NT2/D1 (cell line): Measurements from ENCODE around the gene PDCD7.
"Not testable (repeated sequence)": the region's sequence is repeated elsewhere in the genome, so short reads cannot be mapped to it uniquely, and the experiment has no call there.

Source experiments
- DNase-seq: peaks from one replicate; pipeline ENCODE4 v3.0.0-alpha.2; 2011; ENCODE audit warnings: low read depth, low spot score
- H3K27me3 ChIP-seq: 2 replicates; pipeline ENCODE4 v1.6.0; 2011; ENCODE audit warnings: mild to moderate bottlenecking; ENCODE audit not compliant: insufficient read length, insufficient read depth
- H3K36me3 ChIP-seq: 2 replicates; pipeline ENCODE4 v1.6.1; 2011; ENCODE audit warnings: mild to moderate bottlenecking, low read length, mixed read lengths; ENCODE audit not compliant: insufficient read depth, insufficient read length
- H3K4me1 ChIP-seq: 2 replicates; pipeline ENCODE4 v1.5.1; 2011; ENCODE audit not compliant: insufficient read depth, insufficient read length
- H3K4me3 ChIP-seq: 2 replicates; pipeline ENCODE4 v1.5.1; 2011; ENCODE audit warnings: low read depth; ENCODE audit not compliant: insufficient read length
- H3K9ac ChIP-seq: 2 replicates; pipeline ENCODE4 v1.6.0; 2011; ENCODE audit warnings: low read depth; ENCODE audit not compliant: insufficient read length
- H3K9me3 ChIP-seq: 2 replicates; pipeline ENCODE4 v1.5.1; 2011; ENCODE audit warnings: mild to moderate bottlenecking, low read length; ENCODE audit not compliant: insufficient read depth
- SUZ12 ChIP-seq: IDR thresholded peaks from 2 replicates; pipeline ENCODE4 v1.6.1; 2011; ENCODE audit not compliant: insufficient read length, insufficient read depth; ENCODE audit errors: extremely low read depth
- YY1 ChIP-seq: IDR thresholded peaks from 2 replicates; pipeline ENCODE4 v1.6.1; 2011; ENCODE audit not compliant: insufficient read length, insufficient read depth
- ZNF274 ChIP-seq: IDR thresholded peaks from 2 replicates; pipeline ENCODE4 v1.6.1; 2011; ENCODE audit warnings: mild to moderate bottlenecking, low read depth, low read length

The PDCD7 gene

GRCh38 chr15:65077291-65077980 lies 56.2 kb downstream of the PDCD7 start:
- no peak for TF ChIP-seq ZNF274
- TF ChIP-seq YY1: no peak
- no peak for TF ChIP-seq SUZ12
- H3K4me3 ChIP-seq: no peak overlapping the region
- no peaks in the 10 kb centered on the region for H3K27me3 ChIP-seq
- H3K4me1 ChIP-seq: peaks cover 14% of the 10 kb centered on the region
- H3K9me3 ChIP-seq: peaks cover 9% of the 10 kb centered on the region; the same call in 1 of the 2 replicates
- no peak for DNase-seq
- no peaks in the 10 kb centered on the region for H3K36me3 ChIP-seq
- no peak overlapping the region for H3K9ac ChIP-seq

- Histone ChIP-seq H3K4me1 (peaks cover 9% of the 10 kb centered on the region), H3K4me3 (no peak within 1 kb of the TSS), H3K9ac (no peak within 1 kb of the TSS), H3K27me3 (no peaks in the 10 kb centered on the region), H3K36me3 (no peaks in the 10 kb centered on the region), H3K9me3 (peaks cover 9% of the 10 kb centered on the region; the same call in 1 of the 2 replicates)
- TF ChIP-seq ZNF274 (no peak), YY1 (no peak), SUZ12 (no peak)
- no peak for DNase-seq
These were observed 56.9 kb downstream of the PDCD7 start, which contains the start of gene KBTBD13 for GRCh38 chr15:65076486-65077290. TSS of gene KBTBD13 (plus strand) at chr15:65076746. CDS start at chr15:65076816, 70 bp downstream.

GRCh38 chr15:65075607-65076395 lies 57.8 kb downstream of the PDCD7 start:
- H3K9ac ChIP-seq, H3K4me1 ChIP-seq, DNase-seq, H3K9me3 ChIP-seq, H3K36me3 ChIP-seq, H3K4me3 ChIP-seq, H3K27me3 ChIP-seq: not testable (repeated sequence)

GRCh38 chr15:65074946-65075345 lies 58.7 kb downstream of the PDCD7 start:
- not testable (repeated sequence) for H3K9ac ChIP-seq, H3K4me3 ChIP-seq, H3K27me3 ChIP-seq, H3K9me3 ChIP-seq, H3K4me1 ChIP-seq, H3K36me3 ChIP-seq, DNase-seq

- H3K36me3 ChIP-seq: no peaks in the 10 kb centered on the region
- no peak for TF ChIP-seq ZNF274
- TF ChIP-seq SUZ12: no peak
- no peak for TF ChIP-seq YY1
- H3K4me1 ChIP-seq: peaks cover 6% of the 10 kb centered on the region
- no peaks in the 10 kb centered on the region for H3K27me3 ChIP-seq
- H3K9me3 ChIP-seq: peaks cover 9% of the 10 kb centered on the region; the same call in 1 of the 2 replicates
- no peak overlapping the region for H3K4me3 ChIP-seq
- no peak for DNase-seq
- H3K9ac ChIP-seq: no peak overlapping the region
These were observed 61.0 kb downstream of the PDCD7 start for GRCh38 chr15:65072617-65073016.

- H3K27me3 ChIP-seq: no peaks in the 10 kb centered on the region
- TF ChIP-seq YY1 (no peak), ZNF274 (no peak), SUZ12 (no peak)
- peaks cover 6% of the 10 kb centered on the region for H3K4me1 ChIP-seq
- H3K36me3 ChIP-seq: no peaks in the 10 kb centered on the region
- peak overlapping the region; percentile 11 for H3K9ac ChIP-seq
- no peak for DNase-seq
- H3K4me3 ChIP-seq: no peak overlapping the region
- peaks cover 9% of the 10 kb centered on the region; the same call in 1 of the 2 replicates for H3K9me3 ChIP-seq
These were observed 61.6 kb downstream of the PDCD7 start for GRCh38 chr15:65072027-65072426.

GRCh38 chr15:65071381-65071811 lies 62.2 kb downstream of the PDCD7 start:
- Histone ChIP-seq H3K27me3 (no peaks in the 10 kb centered on the region), H3K4me3 (no peak overlapping the region), H3K9ac (peak overlapping the region; percentile 11), H3K9me3 (peaks cover 9% of the 10 kb centered on the region; the same call in 1 of the 2 replicates), H3K4me1 (peaks cover 6% of the 10 kb centered on the region), H3K36me3 (no peaks in the 10 kb centered on the region)
- TF ChIP-seq ZNF274 (no peak), YY1 (no peak), SUZ12 (no peak)
- DNase-seq: no peak
